ENCODE measurements around the gene STRN4.
A peak's percentile ranks its signal among the peaks of the same experiment; 100 is the strongest.

STRN4 gene

DNA sequence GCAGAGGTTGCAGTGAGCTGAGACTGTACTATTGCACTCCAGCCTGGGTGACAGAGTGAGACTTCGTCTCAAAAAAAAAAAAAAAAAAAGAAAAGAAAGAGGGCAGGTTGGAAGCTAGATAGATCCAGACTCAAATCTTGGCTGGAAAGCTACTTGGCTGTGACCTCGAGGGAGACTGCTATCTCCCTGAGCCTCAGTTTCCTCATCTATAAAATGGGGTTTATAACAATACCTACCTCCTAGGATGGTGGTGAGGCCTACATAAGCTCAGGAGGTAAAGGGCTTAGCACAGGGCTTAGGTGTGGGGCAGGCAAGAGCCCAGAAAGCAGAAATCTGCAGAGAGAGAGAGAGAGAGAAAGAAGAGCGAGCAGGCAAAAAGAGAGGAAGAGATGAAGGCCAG, 61.1 kb downstream of the STRN4 start:
- Histone ChIP-seq H3K36me3 (ENCODE audit: control insufficient read depth, insufficient read depth, low read length) (peaks cover 33% of the 10 kb centered on the region), H3K4me3 (replicated peaks; ENCODE audit: low read depth, low read length) (no peak overlapping the region), H3K27me3 (replicated peaks; ENCODE audit: control insufficient read depth, insufficient read depth, low read length) (no peaks in the 10 kb centered on the region)
- TF ChIP-seq, protein P1, sequence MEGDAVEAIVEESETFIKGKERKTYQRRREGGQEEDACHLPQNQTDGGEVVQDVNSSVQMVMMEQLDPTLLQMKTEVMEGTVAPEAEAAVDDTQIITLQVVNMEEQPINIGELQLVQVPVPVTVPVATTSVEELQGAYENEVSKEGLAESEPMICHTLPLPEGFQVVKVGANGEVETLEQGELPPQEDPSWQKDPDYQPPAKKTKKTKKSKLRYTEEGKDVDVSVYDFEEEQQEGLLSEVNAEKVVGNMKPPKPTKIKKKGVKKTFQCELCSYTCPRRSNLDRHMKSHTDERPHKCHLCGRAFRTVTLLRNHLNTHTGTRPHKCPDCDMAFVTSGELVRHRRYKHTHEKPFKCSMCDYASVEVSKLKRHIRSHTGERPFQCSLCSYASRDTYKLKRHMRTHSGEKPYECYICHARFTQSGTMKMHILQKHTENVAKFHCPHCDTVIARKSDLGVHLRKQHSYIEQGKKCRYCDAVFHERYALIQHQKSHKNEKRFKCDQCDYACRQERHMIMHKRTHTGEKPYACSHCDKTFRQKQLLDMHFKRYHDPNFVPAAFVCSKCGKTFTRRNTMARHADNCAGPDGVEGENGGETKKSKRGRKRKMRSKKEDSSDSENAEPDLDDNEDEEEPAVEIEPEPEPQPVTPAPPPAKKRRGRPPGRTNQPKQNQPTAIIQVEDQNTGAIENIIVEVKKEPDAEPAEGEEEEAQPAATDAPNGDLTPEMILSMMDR (IDR thresholded peaks at IDR 0.05; ENCODE audit: insufficient read depth, low read length, poor library complexity, severe bottlenecking), result no peak
- no peak for DNase-seq (ENCODE audit: extremely low read depth, insufficient read length)

DNA sequence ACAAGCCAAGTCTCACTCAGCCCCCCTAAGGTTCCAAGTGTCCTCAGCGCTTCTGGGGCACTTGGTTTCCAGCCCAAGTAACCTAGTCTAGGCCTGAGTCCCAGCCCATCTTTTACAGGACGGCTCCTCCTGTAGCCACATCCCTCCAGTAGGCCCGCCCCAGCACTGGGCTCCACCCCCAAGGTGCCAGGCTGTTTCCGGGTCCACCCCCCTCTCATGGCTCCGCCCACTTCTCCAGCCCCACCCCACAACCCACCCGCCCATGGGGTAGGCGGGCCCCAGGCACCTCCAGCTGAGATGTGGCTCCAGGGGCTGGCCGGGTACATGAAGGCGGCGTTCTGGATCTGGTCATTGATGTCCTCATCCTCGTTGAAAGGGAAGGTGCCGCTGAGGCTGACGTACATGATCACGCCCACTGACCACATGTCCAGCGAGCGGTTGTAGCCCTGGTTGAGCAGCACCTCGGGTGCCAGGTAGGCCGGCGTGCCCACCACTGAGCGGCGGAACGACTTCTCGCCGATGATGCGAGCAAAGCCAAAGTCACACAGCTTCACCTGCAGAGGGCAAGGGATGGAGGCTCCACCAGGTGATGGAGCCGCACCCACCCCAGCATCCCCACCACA, 68.0 kb downstream of the STRN4 start:
- Histone ChIP-seq H3K27me3 (replicated peaks; ENCODE audit: control insufficient read depth, insufficient read depth, low read length) (no peaks in the 10 kb centered on the region), H3K4me3 (replicated peaks; ENCODE audit: low read depth, low read length) (no peak overlapping the region), H3K36me3 (ENCODE audit: control insufficient read depth, insufficient read depth, low read length) (peaks cover 39% of the 10 kb centered on the region)
- DNase-seq (ENCODE audit: extremely low read depth, insufficient read length), result peak; percentile 66
- TF ChIP-seq, protein P1 (IDR thresholded peaks at IDR 0.05; ENCODE audit: insufficient read depth, low read length, poor library complexity, severe bottlenecking), result no peak

DNA sequence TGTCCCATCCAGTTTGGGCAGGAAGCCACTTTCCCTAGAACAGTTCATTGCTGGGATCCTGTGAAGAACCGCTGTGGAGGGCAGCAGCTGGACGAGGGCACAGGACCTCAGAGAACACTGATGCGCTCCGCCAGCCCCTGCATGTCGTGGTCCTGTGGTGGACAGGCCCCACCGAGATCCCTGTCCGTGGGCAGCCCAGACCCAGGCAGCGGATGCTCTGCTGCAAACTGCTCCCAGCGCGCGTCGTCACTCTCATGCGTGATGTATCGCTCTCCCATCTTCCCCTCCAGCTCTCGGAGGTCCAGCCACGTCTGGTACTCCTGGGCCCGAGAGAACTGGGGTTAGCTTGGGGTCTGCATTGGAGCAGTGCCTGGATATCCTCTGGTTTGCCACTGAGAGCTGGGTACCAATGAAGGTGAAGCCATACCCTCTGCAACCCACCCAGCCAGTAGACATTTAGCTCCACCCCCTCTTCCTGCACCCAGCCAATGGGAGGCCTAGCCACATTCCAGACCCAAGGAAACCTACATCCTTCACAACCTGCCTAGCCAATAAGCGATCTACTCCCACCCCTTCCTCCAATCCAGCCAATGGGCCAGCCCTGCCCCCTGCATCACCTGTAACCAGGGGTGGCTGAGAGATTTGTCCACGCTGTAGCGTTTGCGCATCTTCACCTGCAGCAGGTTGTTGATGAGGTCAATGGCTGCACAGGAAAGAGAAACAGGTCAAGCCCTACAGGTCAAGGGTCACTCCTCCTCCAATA, 71.7 kb downstream of the STRN4 start:
- DNase-seq (ENCODE audit: extremely low read depth, insufficient read length), result no peak
- Histone ChIP-seq H3K36me3 (ENCODE audit: control insufficient read depth, insufficient read depth, low read length) (peaks cover 34% of the 10 kb centered on the region), H3K27me3 (replicated peaks; ENCODE audit: control insufficient read depth, insufficient read depth, low read length) (no peaks in the 10 kb centered on the region), H3K4me3 (replicated peaks; ENCODE audit: low read depth, low read length) (no peak overlapping the region)
- TF ChIP-seq, protein P1 (IDR thresholded peaks at IDR 0.05; ENCODE audit: insufficient read depth, low read length, poor library complexity, severe bottlenecking), result no peak

DNA sequence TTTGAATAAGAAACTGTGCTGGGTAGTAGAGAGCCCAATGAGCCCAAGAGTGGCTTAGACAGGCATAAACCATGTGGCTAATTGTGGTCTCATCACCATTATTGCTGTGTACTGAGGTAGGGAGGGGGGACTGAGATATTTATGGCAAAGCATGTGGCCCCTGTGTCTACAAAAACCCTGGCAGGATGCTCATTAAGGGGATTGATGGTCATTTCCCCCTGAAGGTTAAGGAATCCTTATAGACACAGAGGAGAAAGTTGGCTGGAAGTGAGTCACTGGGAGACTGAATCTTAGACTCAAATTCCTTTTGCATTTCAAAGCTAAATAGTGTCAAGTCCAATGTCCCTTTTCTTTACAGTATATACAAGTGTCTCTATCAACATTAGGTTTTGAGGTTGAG, 75.4 kb downstream of the STRN4 start:
- Histone ChIP-seq H3K4me3 (replicated peaks; ENCODE audit: low read depth, low read length) (no peak overlapping the region), H3K36me3 (ENCODE audit: control insufficient read depth, insufficient read depth, low read length) (peaks cover 12% of the 10 kb centered on the region), H3K27me3 (replicated peaks; ENCODE audit: control insufficient read depth, insufficient read depth, low read length) (no peaks in the 10 kb centered on the region)
- TF ChIP-seq, protein P1 (IDR thresholded peaks at IDR 0.05; ENCODE audit: insufficient read depth, low read length, poor library complexity, severe bottlenecking), result no peak
- DNase-seq (ENCODE audit: extremely low read depth, insufficient read length), result no peak
